Measurements from ENCODE around the gene ENTREP3.
A peak's percentile ranks its signal among the peaks of the same experiment; 100 is the strongest.
"Not testable (repeated sequence)": the region's sequence is repeated elsewhere in the genome, so short reads cannot be mapped to it uniquely, and the experiment has no call there.

The ENTREP3 gene

GRCh38 chr1:155219592-155220031 lies 35.7 kb downstream of the ENTREP3 start:
- no peak overlapping the region for H3K4me3 ChIP-seq (ENCODE audit: low read length)
- H2AFZ ChIP-seq (ENCODE audit: low read depth, low read length), result no peak overlapping the region
- H3K27me3 ChIP-seq (ENCODE audit: insufficient read depth, low read length), result no peaks in the 10 kb centered on the region
- peaks cover 28% of the 10 kb centered on the region for H3K36me3 ChIP-seq (ENCODE audit: insufficient read depth, low read length)
- H3K4me1 ChIP-seq (ENCODE audit: insufficient read depth, low read length), result no peaks in the 10 kb centered on the region
- no peaks in the 10 kb centered on the region for H3K9me3 ChIP-seq (ENCODE audit: low read length)

- Histone ChIP-seq H3K4me3 (ENCODE audit: low read length) (no peak overlapping the region), H3K4me1 (ENCODE audit: insufficient read depth, low read length) (no peaks in the 10 kb centered on the region)
Measured at GRCh38 chr1:155218854-155219591, 36.3 kb downstream of the ENTREP3 start.

GRCh38 chr1:155214702-155215101 lies 40.6 kb downstream of the ENTREP3 start:
- H2AFZ ChIP-seq (ENCODE audit: low read depth, low read length); H3K4me1 ChIP-seq (ENCODE audit: insufficient read depth, low read length); H3K9me3 ChIP-seq (ENCODE audit: low read length); H3K27me3 ChIP-seq (ENCODE audit: insufficient read depth, low read length); H3K4me3 ChIP-seq (ENCODE audit: low read length): not testable (repeated sequence)
- H3K36me3 ChIP-seq (ENCODE audit: insufficient read depth, low read length), result peaks cover 27% of the 10 kb centered on the region

More at GRCh38 chr1:155218854-155219591, 36.3 kb downstream of the ENTREP3 start:
- Histone ChIP-seq H3K27me3 (ENCODE audit: insufficient read depth, low read length) (no peaks in the 10 kb centered on the region), H3K9me3 (ENCODE audit: low read length) (no peaks in the 10 kb centered on the region), H2AFZ (ENCODE audit: low read depth, low read length) (no peak overlapping the region), H3K36me3 (ENCODE audit: insufficient read depth, low read length) (peaks cover 24% of the 10 kb centered on the region)

GRCh38 chr1:155212051-155212440 lies 43.2 kb downstream of the ENTREP3 start:
- peaks cover 20% of the 10 kb centered on the region for H3K36me3 ChIP-seq (ENCODE audit: insufficient read depth, low read length)
- peaks cover 22% of the 10 kb centered on the region for H3K4me1 ChIP-seq (ENCODE audit: insufficient read depth, low read length)
- not testable (repeated sequence) for H3K27me3 ChIP-seq (ENCODE audit: insufficient read depth, low read length); H2AFZ ChIP-seq (ENCODE audit: low read depth, low read length); H3K4me3 ChIP-seq (ENCODE audit: low read length); H3K9me3 ChIP-seq (ENCODE audit: low read length)

- H3K27me3 ChIP-seq (ENCODE audit: insufficient read depth, low read length); H3K4me3 ChIP-seq (ENCODE audit: low read length); H3K9me3 ChIP-seq (ENCODE audit: low read length); H2AFZ ChIP-seq (ENCODE audit: low read depth, low read length): not testable (repeated sequence)
- H3K4me1 ChIP-seq (ENCODE audit: insufficient read depth, low read length), result peaks cover 24% of the 10 kb centered on the region
- peaks cover 17% of the 10 kb centered on the region for H3K36me3 ChIP-seq (ENCODE audit: insufficient read depth, low read length)
Measured at GRCh38 chr1:155211381-155212050, 43.8 kb downstream of the ENTREP3 start.

GRCh38 chr1:155210314-155211104 lies 44.8 kb downstream of the ENTREP3 start:
- Histone ChIP-seq H3K27me3 (ENCODE audit: insufficient read depth, low read length) (no peaks in the 10 kb centered on the region), H2AFZ (ENCODE audit: low read depth, low read length) (no peak overlapping the region), H3K4me3 (ENCODE audit: low read length) (peak overlapping the region; percentile 66), H3K36me3 (ENCODE audit: insufficient read depth, low read length) (peaks cover 15% of the 10 kb centered on the region), H3K9me3 (ENCODE audit: low read length) (no peaks in the 10 kb centered on the region), H3K4me1 (ENCODE audit: insufficient read depth, low read length) (peaks cover 30% of the 10 kb centered on the region)

GRCh38 chr1:155209312-155209721 lies 46.0 kb downstream of the ENTREP3 start:
- H3K36me3 ChIP-seq (ENCODE audit: insufficient read depth, low read length), result peaks cover 15% of the 10 kb centered on the region
- H3K4me3 ChIP-seq (ENCODE audit: low read length), result peak overlapping the region; percentile 66

GRCh38 chr1:155208541-155209311 lies 46.6 kb downstream of the ENTREP3 start, which contains the start of gene MTX1:
Gene MTX1 (plus strand): TSS chr1:155208695. CDS start chr1:155208805, 110 bp downstream.
- Histone ChIP-seq H3K4me3 (ENCODE audit: low read length) (peak within 1 kb of the TSS; percentile 66), H2AFZ (ENCODE audit: low read depth, low read length) (peak within 1 kb of the TSS; percentile 36), H3K27me3 (ENCODE audit: insufficient read depth, low read length) (no peaks in the 10 kb centered on the region), H3K4me1 (ENCODE audit: insufficient read depth, low read length) (peaks cover 30% of the 10 kb centered on the region), H3K36me3 (ENCODE audit: insufficient read depth, low read length) (peaks cover 15% of the 10 kb centered on the region), H3K9me3 (ENCODE audit: low read length) (no peaks in the 10 kb centered on the region)

More at GRCh38 chr1:155209312-155209721, 46.0 kb downstream of the ENTREP3 start:
- H3K9me3 ChIP-seq (ENCODE audit: low read length), result no peaks in the 10 kb centered on the region
- H3K4me1 ChIP-seq (ENCODE audit: insufficient read depth, low read length), result peaks cover 30% of the 10 kb centered on the region
- peak overlapping the region; percentile 36 for H2AFZ ChIP-seq (ENCODE audit: low read depth, low read length)
- no peaks in the 10 kb centered on the region for H3K27me3 ChIP-seq (ENCODE audit: insufficient read depth, low read length)

GRCh38 chr1:155207806-155208540 lies 47.3 kb downstream of the ENTREP3 start, which contains the start of gene THBS3:
Gene THBS3 (minus strand): TSS chr1:155207897. CDS start chr1:155207876, 21 bp downstream.
- peaks cover 21% of the 10 kb centered on the region for H3K36me3 ChIP-seq (ENCODE audit: insufficient read depth, low read length)
- H3K27me3 ChIP-seq (ENCODE audit: insufficient read depth, low read length), result no peaks in the 10 kb centered on the region
- peaks cover 30% of the 10 kb centered on the region for H3K4me1 ChIP-seq (ENCODE audit: insufficient read depth, low read length)
- H3K4me3 ChIP-seq (ENCODE audit: low read length), result peak within 1 kb of the TSS; percentile 66
- no peak within 1 kb of the TSS for H2AFZ ChIP-seq (ENCODE audit: low read depth, low read length)
- no peaks in the 10 kb centered on the region for H3K9me3 ChIP-seq (ENCODE audit: low read length)

GRCh38 chr1:155206891-155207805 lies 48.1 kb downstream of the ENTREP3 start:
- Histone ChIP-seq H3K27me3 (ENCODE audit: insufficient read depth, low read length) (no peaks in the 10 kb centered on the region), H2AFZ (ENCODE audit: low read depth, low read length) (no peak overlapping the region), H3K36me3 (ENCODE audit: insufficient read depth, low read length) (peaks cover 28% of the 10 kb centered on the region), H3K4me1 (ENCODE audit: insufficient read depth, low read length) (peaks cover 30% of the 10 kb centered on the region), H3K9me3 (ENCODE audit: low read length) (no peaks in the 10 kb centered on the region), H3K4me3 (ENCODE audit: low read length) (peak overlapping the region; percentile 66)

GRCh38 chr1:155205969-155206593 lies 49.2 kb downstream of the ENTREP3 start:
- H3K36me3 ChIP-seq (ENCODE audit: insufficient read depth, low read length), result peaks cover 33% of the 10 kb centered on the region
- no peak overlapping the region for H2AFZ ChIP-seq (ENCODE audit: low read depth, low read length)
- H3K9me3 ChIP-seq (ENCODE audit: low read length), result no peaks in the 10 kb centered on the region
- peaks cover 32% of the 10 kb centered on the region for H3K4me1 ChIP-seq (ENCODE audit: insufficient read depth, low read length)
- no peaks in the 10 kb centered on the region for H3K27me3 ChIP-seq (ENCODE audit: insufficient read depth, low read length)
- no peak overlapping the region for H3K4me3 ChIP-seq (ENCODE audit: low read length)

Data from neuron (in vitro differentiated cells).